ENCODE results near the gene DAD1.
"Not testable (repeated sequence)": the region's sequence is repeated elsewhere in the genome, so short reads cannot be mapped to it uniquely, and the experiment has no call there.

Gene DAD1

GRCh38 chr14:22589096-22589839 is at the start of gene DAD1:
TSS of gene DAD1 (minus strand) at chr14:22589224. CDS start at chr14:22589157, 67 bp downstream.
- peak; percentile 98 for DNase-seq

- DNase-seq, result not testable (repeated sequence)
Observed at GRCh38 chr14:22635980-22636379, 47.0 kb upstream of the DAD1 start.

- no peak for DNase-seq
Observed at GRCh38 chr14:22634233-22634900, 45.3 kb upstream of the DAD1 start.

GRCh38 chr14:22630486-22630885 is 41.5 kb upstream of the DAD1 start:
- DNase-seq, result no peak

- DNase-seq, result no peak
Observed at GRCh38 chr14:22630066-22630465, 41.0 kb upstream of the DAD1 start.

GRCh38 chr14:22629361-22629760 is 40.3 kb upstream of the DAD1 start:
- DNase-seq, result no peak

GRCh38 chr14:22627506-22628263 is 38.7 kb upstream of the DAD1 start:
- no peak for DNase-seq

GRCh38 chr14:22626590-22626989 is 37.6 kb upstream of the DAD1 start:
- no peak for DNase-seq

GRCh38 chr14:22623047-22623446 is 34.0 kb upstream of the DAD1 start:
- DNase-seq, result no peak

- no peak for DNase-seq
Observed at GRCh38 chr14:22622255-22622654, 33.2 kb upstream of the DAD1 start.

- not testable (repeated sequence) for DNase-seq
Observed at GRCh38 chr14:22615765-22616164, 26.7 kb upstream of the DAD1 start.

GRCh38 chr14:22614240-22614799 is 25.3 kb upstream of the DAD1 start:
- DNase-seq, result no peak

- no peak for DNase-seq
Observed at GRCh38 chr14:22613736-22614239, 24.8 kb upstream of the DAD1 start.

- DNase-seq, result no peak
Observed at GRCh38 chr14:22613106-22613695, 24.2 kb upstream of the DAD1 start.

- DNase-seq, result no peak
Observed at GRCh38 chr14:22610931-22611330, 21.9 kb upstream of the DAD1 start.

GRCh38 chr14:22607291-22607690 is 18.3 kb upstream of the DAD1 start:
- DNase-seq, result no peak

GRCh38 chr14:22606380-22606779 is 17.4 kb upstream of the DAD1 start:
- DNase-seq, result no peak

GRCh38 chr14:22602862-22603261 is 13.8 kb upstream of the DAD1 start:
- no peak for DNase-seq

- no peak for DNase-seq
Observed at GRCh38 chr14:22601996-22602395, 13.0 kb upstream of the DAD1 start.

GRCh38 chr14:22601456-22601855 is 12.4 kb upstream of the DAD1 start:
- no peak for DNase-seq

GRCh38 chr14:22600027-22600426 is 11.0 kb upstream of the DAD1 start:
- no peak for DNase-seq

GRCh38 chr14:22599349-22599748 is 10.3 kb upstream of the DAD1 start:
- DNase-seq, result no peak

GRCh38 chr14:22598896-22599244 is 9.8 kb upstream of the DAD1 start:
- DNase-seq, result no peak
